ENCODE data around the gene IFIT1. TPM values are rescaled to one million over a fixed set of nuclear protein-coding genes. Genes with fewer than 3 reads are reported as not detected.
"Not testable (repeated sequence)": the region's sequence is repeated elsewhere in the genome, so short reads cannot be mapped to it uniquely, and the experiment has no call there.

Gene IFIT1
- total RNA-seq, 1 donor from 2014 or later: 6.0 TPM

DNA sequence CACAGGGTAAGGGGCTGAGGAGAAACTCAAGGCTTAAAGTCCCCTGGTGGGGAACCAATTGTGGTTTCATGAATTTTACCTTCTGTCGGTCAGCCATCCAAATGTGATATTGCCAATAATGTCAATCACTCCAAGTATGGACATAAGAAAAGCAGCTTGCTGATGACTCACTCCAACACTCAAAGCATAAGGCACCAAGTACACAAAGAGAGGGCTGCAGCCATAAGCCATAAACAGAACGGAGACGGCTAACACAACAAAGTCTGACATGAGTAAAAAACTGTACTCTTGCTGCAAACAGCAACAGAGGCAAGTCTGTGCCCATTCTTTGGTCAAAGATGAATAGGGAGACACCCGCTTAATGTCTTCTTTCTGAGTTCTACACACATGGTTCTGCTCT is 46.1 kb downstream of the IFIT1 start:
- Mint-ChIP-seq H3K27me3 (no peaks in the 10 kb centered on the region), H3K4me3 (no peak overlapping the region), H3K9me3 (no peaks in the 10 kb centered on the region), H3K27ac (no peak overlapping the region), H3K36me3 (no peaks in the 10 kb centered on the region), H3K4me1 (ENCODE audit: unreplicated experiment) (no peaks in the 10 kb centered on the region)
- TF ChIP-seq, protein P1, sequence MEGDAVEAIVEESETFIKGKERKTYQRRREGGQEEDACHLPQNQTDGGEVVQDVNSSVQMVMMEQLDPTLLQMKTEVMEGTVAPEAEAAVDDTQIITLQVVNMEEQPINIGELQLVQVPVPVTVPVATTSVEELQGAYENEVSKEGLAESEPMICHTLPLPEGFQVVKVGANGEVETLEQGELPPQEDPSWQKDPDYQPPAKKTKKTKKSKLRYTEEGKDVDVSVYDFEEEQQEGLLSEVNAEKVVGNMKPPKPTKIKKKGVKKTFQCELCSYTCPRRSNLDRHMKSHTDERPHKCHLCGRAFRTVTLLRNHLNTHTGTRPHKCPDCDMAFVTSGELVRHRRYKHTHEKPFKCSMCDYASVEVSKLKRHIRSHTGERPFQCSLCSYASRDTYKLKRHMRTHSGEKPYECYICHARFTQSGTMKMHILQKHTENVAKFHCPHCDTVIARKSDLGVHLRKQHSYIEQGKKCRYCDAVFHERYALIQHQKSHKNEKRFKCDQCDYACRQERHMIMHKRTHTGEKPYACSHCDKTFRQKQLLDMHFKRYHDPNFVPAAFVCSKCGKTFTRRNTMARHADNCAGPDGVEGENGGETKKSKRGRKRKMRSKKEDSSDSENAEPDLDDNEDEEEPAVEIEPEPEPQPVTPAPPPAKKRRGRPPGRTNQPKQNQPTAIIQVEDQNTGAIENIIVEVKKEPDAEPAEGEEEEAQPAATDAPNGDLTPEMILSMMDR (conservative IDR thresholded peaks at IDR 0.05): no peak
- no peak for DNase-seq (ENCODE audit: extremely low spot score, unreplicated experiment)

DNA sequence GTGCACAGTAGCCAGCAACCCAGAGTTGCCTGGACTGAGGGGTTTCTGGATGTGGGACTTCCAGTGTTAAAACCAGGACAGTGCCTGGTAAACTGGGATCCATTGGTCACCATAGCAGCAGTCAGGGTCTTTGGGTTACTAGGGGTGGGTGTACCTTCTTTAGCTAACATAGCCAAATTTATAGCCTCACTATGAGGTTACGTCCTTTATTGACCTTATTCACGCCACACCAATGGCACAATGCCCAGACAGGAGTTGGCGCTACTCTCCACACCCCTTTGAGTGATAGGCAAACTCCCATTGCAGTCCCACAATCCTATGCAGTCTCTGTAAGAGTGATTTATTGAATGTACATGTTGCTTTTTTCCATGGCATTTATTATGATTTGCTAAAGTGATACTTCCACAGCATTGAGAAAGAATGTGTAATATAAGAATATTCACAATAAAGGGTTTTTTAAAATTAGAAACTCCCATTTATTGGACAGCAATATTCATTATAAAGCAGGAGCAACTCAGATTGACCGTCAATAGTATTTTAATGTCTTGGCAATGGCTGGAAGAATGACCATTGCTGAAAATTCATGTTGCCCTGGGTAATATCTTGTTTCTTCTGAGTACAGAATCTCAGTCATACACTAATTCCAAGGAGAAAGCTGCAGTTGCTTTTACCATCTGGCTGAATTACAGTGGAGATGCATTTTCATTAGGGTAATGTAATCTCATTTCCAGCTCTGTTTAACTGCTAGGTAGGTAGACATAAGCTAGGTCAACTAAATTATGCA is 48.0 kb downstream of the IFIT1 start:
- TF ChIP-seq, protein P1 (conservative IDR thresholded peaks at IDR 0.05): no peak
- no peaks in the 10 kb centered on the region for H3K9me3 Mint-ChIP-seq
- H3K27me3 Mint-ChIP-seq: no peaks in the 10 kb centered on the region
- no peak for DNase-seq (ENCODE audit: extremely low spot score, unreplicated experiment)
- H3K4me3 Mint-ChIP-seq: no peak overlapping the region
- H3K27ac Mint-ChIP-seq: no peak overlapping the region
- no peaks in the 10 kb centered on the region for H3K36me3 Mint-ChIP-seq
- no peaks in the 10 kb centered on the region for H3K4me1 Mint-ChIP-seq (ENCODE audit: unreplicated experiment)

GRCh38 chr10:89442289-89442688 is 49.9 kb downstream of the IFIT1 start:
- Mint-ChIP-seq H3K27me3 (peaks cover 2% of the 10 kb centered on the region), H3K4me1 (ENCODE audit: unreplicated experiment) (no peaks in the 10 kb centered on the region), H3K27ac (no peak overlapping the region), H3K36me3 (no peaks in the 10 kb centered on the region), H3K9me3 (no peaks in the 10 kb centered on the region), H3K4me3 (no peak overlapping the region)
- TF ChIP-seq, protein P1 (conservative IDR thresholded peaks at IDR 0.05): no peak
- DNase-seq (ENCODE audit: extremely low spot score, unreplicated experiment): no peak

GRCh38 chr10:89444819-89445218 is 52.4 kb downstream of the IFIT1 start:
- H3K4me3 Mint-ChIP-seq; DNase-seq (ENCODE audit: extremely low spot score, unreplicated experiment); H3K27me3 Mint-ChIP-seq; H3K9me3 Mint-ChIP-seq; H3K27ac Mint-ChIP-seq; H3K36me3 Mint-ChIP-seq; H3K4me1 Mint-ChIP-seq (ENCODE audit: unreplicated experiment): not testable (repeated sequence)

- Mint-ChIP-seq H3K9me3 (no peaks in the 10 kb centered on the region), H3K36me3 (no peaks in the 10 kb centered on the region), H3K4me3 (no peak overlapping the region), H3K27ac (no peak overlapping the region), H3K27me3 (peaks cover 8% of the 10 kb centered on the region), H3K4me1 (ENCODE audit: unreplicated experiment) (no peaks in the 10 kb centered on the region)
- DNase-seq (ENCODE audit: extremely low spot score, unreplicated experiment): no peak
- TF ChIP-seq, protein P1 (conservative IDR thresholded peaks at IDR 0.05): no peak
These were observed 58.5 kb downstream of the IFIT1 start for GRCh38 chr10:89450901-89451300.

DNA sequence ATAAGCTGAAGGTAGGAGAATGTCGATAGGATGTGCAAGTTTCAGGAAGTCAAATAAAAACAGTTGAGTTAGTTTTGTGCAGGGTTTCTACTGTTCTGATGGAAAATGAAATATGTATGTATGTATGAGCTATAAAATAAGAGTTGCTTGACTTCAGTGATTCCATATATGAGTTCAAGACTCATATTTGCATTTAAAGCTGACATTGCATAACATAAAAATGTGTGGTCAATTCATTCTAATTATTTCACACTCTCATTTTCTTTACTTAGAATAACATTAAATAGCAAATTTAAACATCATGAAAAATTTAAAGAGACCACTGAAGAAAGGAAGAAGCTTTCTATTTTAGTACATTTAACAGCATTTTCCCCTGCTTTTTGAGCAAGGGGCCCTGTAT is 59.8 kb downstream of the IFIT1 start:
- H3K4me1 Mint-ChIP-seq (ENCODE audit: unreplicated experiment): no peaks in the 10 kb centered on the region
- no peaks in the 10 kb centered on the region for H3K36me3 Mint-ChIP-seq
- no peak overlapping the region for H3K4me3 Mint-ChIP-seq
- H3K9me3 Mint-ChIP-seq: no peaks in the 10 kb centered on the region
- H3K27ac Mint-ChIP-seq: no peak overlapping the region
- no peak for DNase-seq (ENCODE audit: extremely low spot score, unreplicated experiment)
- TF ChIP-seq, protein P1 (conservative IDR thresholded peaks at IDR 0.05): no peak
- H3K27me3 Mint-ChIP-seq: peaks cover 7% of the 10 kb centered on the region

Measured in type B pancreatic cell (in vitro differentiated cells).